LoVo (cell line): Measurements from ENCODE around the gene MED15.

Experiments used
- DNase-seq: peaks from one replicate; pipeline ENCODE4 v3.0.0-alpha.2; 2016; ENCODE audit warnings: low spot score

Gene MED15

GRCh38 chr22:20571531-20572007, 64.2 kb downstream of the MED15 start:
- DNase-seq, result no peak

DNA sequence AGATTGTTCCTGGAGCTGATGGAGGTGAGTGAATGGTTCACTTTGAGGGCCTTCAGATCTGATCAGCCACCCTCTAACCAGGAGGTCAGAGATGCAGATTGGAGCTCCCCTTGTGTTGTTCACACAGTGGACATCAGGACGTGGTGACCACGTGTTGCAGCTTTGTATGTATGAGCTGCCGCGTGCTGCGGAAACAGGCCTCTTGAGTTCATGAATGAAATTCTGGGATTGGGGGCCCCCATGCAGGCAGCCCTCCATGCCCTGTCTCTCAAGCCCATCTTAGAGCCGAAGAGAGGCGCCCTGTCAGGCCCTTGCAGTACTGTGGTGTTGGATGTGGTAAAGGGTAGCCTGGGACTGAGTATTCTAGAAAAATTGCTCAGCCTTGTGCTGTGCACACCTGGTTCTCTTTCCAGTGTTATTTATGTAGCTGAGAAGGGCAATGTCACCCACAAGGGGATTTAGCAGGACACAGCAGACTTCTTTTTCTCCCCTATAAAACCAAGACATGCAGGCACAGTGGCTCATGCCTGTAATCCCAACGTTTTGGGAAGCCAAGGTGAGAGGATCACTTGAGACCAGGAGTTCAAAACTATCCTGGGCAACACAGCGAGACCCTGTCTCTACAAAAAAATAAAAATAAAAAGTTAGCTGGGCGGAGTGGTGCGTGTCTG, 64.9 kb downstream of the MED15 start:
- no peak for DNase-seq

GRCh38 chr22:20573176-20573832, 65.9 kb downstream of the MED15 start:
- DNase-seq, result no peak

- no peak for DNase-seq
Measured at GRCh38 chr22:20573833-20574615, 66.6 kb downstream of the MED15 start.

GRCh38 chr22:20574920-20575353, 67.5 kb downstream of the MED15 start:
- no peak for DNase-seq

GRCh38 chr22:20575724-20576444, 68.5 kb downstream of the MED15 start:
- no peak for DNase-seq

GRCh38 chr22:20576445-20576816, 69.0 kb downstream of the MED15 start:
- DNase-seq, result no peak

- no peak for DNase-seq
Measured at GRCh38 chr22:20577045-20577444, 69.6 kb downstream of the MED15 start.

DNA sequence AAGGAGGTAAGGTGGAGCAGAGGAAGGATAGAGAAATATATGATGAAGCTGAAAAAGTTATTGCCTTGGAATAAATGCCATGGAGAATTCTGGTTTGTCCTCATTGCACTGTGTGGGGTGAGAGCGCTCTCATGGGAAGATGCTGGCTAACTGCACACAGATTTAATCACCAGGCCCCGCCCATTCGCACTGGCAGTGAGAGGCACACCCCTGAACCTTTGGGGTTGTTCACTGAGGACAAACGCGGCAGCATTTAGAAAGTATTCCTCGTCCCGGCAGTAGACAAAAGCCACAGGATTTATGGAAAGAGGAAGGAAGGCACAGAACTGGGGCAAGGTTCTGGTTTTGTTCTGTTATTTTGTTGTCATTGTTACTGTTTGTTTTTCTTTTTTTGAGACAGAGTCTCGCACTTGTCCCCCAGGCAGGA, 70.2 kb downstream of the MED15 start:
- no peak for DNase-seq

- no peak for DNase-seq
Measured at GRCh38 chr22:20578192-20578591, 70.8 kb downstream of the MED15 start.

- no peak for DNase-seq
Measured at GRCh38 chr22:20578707-20579106, 71.3 kb downstream of the MED15 start.

DNA sequence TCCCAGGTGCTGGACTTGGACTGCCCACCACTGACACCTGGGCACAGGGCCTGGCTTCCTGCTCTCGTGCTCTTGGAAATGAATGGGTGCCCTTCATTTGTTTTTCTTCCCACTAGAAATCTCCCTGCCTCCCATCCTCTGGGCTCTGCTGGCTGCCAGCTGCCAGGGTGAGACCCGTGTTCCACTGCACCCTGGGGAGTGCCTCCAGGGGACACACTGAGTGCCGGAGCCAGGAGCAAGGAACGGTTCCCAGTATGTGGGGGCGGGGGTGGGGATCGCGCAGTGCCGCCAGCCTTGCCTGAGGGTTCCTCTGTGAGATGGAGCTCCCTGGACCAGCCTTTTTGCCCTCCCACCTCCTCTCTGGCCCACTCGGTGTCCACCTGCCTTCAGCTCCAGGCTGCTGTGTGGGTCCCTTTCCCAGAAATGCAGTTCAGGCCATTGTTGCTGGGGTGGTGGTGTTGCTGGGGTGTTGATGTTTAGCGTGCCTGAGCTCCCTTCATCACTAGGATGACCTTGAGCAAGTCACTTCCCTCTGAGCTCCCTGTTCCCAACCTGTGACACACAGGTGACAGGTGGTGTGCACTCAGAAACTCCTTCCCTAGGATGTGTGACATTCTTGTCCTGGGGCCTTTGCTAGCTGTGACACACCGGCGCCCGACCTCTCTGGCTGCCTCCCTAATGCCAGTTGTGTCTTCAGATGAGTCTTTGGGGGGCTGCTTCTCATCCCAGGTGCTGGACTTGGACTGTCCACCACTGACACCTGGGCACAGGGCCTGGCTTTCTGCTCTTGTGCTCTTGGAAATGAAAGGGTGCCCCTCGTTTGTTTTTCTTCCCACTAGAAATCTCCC, 72.1 kb downstream of the MED15 start:
- DNase-seq, result no peak

GRCh38 chr22:20580179-20580578, 72.8 kb downstream of the MED15 start:
- DNase-seq, result no peak

GRCh38 chr22:20580611-20581502, 73.4 kb downstream of the MED15 start:
- DNase-seq, result no peak

DNA sequence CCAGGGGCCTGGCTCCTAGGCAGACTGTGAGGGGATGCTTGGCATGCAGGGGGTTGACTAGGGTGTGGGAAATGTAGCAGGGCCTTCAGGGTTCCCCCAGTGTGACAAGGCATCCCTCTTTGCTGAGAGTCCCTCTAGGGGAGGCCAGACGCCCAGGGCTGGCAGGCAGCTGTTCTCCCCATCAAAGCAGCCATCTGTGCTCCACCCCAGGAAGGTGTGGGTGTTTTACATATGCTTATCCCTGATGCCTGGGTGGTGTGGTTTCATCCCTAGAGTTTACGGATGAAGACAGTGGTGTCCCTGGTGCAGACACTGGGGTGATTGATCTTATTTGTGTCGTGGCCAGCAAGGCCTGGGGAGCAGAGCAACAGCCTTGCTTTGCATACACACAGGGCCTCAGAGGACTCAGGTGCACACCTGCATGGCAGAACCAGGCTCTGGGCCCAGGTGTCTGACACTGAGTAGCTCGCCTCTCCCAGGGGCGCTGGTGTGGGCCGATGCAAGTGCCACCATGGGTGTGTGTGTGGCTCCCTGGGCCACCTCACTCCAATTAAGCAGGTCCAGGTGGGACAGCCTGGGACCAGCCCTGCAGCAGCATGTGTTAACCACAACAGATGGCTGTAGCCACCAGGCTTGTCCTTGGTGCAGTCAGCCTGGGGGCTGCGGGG, 74.2 kb downstream of the MED15 start:
- DNase-seq, result no peak

DNA sequence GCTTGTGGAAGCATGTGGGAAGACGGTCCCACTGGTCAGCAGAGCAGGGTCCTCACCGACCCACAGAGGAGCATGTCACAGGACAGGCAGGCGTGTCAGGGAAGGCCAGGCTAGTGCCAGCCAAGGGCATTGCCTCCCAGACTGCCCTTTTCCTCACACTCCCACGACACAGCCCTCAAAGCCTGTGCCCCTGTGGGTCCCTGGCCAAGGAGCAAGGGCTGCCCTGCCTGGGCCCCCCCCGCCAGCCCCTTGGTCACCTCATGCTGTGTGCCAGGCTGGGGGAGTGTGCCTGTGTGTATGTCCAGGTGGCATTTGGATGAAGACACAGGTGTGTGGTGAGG, 74.7 kb downstream of the MED15 start:
- no peak for DNase-seq

DNA sequence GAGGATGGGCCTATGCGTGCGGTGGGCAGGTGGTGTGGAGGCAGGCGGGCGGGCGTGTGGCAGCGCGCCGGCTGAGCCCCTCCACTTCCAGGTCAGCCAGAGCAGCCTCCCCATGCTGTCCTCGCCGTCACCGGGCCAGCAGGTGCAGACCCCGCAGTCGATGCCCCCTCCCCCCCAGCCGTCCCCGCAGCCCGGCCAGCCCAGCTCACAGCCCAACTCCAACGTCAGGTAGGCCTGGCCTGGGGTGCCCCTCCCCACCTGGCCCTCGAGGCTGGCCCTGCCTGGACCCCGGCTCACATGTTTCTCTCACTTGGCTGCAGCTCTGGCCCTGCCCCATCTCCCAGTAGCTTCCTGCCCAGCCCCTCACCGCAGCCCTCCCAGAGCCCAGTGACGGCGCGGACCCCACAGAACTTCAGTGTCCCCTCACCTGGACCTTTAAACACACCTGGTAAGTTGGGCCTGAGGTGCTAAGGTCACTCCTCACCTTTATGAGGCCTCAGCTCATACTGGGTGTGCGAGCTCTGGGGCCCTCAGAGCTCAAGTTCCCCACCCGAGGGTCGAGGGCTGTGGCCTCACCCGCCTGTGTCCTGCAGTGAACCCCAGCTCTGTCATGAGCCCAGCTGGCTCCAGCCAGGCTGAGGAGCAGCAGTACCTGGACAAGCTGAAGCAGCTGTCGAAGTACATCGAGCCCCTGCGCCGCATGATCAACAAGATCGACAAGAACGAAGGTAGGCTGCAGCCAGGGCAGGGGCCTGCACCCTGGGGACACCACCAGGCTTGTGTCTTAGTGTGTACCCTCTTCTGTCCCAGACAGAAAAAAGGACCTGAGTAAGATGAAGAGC, 75.3 kb downstream of the MED15 start:
- DNase-seq, result no peak

DNA sequence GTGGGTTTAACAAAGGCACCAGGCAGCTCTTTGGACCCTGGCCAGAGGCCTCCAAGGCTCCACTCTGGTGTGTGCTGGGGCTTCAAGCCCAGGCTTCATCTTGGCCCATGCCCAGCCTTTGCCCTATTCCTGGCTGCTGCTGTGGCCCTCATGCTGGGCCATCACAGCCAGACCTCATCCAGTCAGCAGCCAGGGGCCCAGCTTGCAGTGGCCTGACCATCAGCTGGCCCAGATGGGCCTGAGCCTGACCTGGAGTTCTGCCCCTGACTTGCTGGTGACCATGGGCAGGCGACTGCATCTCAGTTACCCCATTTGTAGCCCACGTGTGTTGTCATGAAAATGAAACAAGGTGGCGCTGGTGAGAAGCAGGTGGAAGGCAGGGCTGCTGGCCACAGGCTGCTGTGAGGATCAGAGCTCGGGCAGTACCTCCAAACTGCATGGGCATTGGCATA, 76.1 kb downstream of the MED15 start:
- DNase-seq, result no peak
